Measurements from ENCODE around the gene POR. TPM values are rescaled to one million over a fixed set of nuclear protein-coding genes. Genes with fewer than 3 reads are reported as not detected.
A peak's percentile ranks its signal among the peaks of the same experiment; 100 is the strongest.

POR gene
- total RNA-seq, 1 experiment from 2014 or later: 99.3 TPM

GRCh38 chr7:75945297-75946168 is 30.6 kb downstream of the POR start:
- Histone ChIP-seq H3K36me3 (ENCODE audit: insufficient read depth, low read length, poor library complexity, severe bottlenecking) (no peaks in the 10 kb centered on the region), H3K27me3 (replicated peaks; ENCODE audit: insufficient read depth, low read depth, low read length, poor library complexity) (no peaks in the 10 kb centered on the region), H3K27ac (ENCODE audit: low read depth, low read length, poor library complexity, severe bottlenecking) (peak overlapping the region; percentile 23), H3K4me1 (ENCODE audit: insufficient read depth, low read length, poor library complexity, severe bottlenecking) (no peaks in the 10 kb centered on the region), H3K4me3 (ENCODE audit: low read depth, low read length, poor library complexity, severe bottlenecking) (no peak overlapping the region), H3K9me3 (ENCODE audit: low read depth, low read length, poor library complexity, severe bottlenecking) (no peaks in the 10 kb centered on the region)
- no peak for DNase-seq (ENCODE audit: low spot score)
- CTCF ChIA-PET: no interaction called here
- POLR2A ChIA-PET (ENCODE audit: low non-redundant PET): no interaction called here
- intact Hi-C loops (cut with micrococcal nuclease; ENCODE audit: unreplicated experiment): no loop called here
- TF ChIP-seq EZH2 (IDR thresholded peaks at IDR 0.05; ENCODE audit: borderline replicate concordance, low read depth, low read length, poor library complexity, severe bottlenecking) (no peak), CTCF (conservative IDR thresholded peaks at IDR 0.05; ENCODE audit: low read depth, low read length) (no peak)
- no TSS peak for BruUV-seq (replicated peaks)

GRCh38 chr7:75946207-75946855 is 31.4 kb downstream of the POR start:
- no peaks in the 10 kb centered on the region for H3K9me3 ChIP-seq (ENCODE audit: low read depth, low read length, poor library complexity, severe bottlenecking)
- ChIA-PET CTCF (no interaction called here), POLR2A (ENCODE audit: low non-redundant PET) (no interaction called here)
- H3K4me3 ChIP-seq (ENCODE audit: low read depth, low read length, poor library complexity, severe bottlenecking): no peak overlapping the region
- H3K36me3 ChIP-seq (ENCODE audit: insufficient read depth, low read length, poor library complexity, severe bottlenecking): no peaks in the 10 kb centered on the region
- H3K27ac ChIP-seq (ENCODE audit: low read depth, low read length, poor library complexity, severe bottlenecking): no peak overlapping the region
- DNase-seq (ENCODE audit: low spot score): no peak
- H3K27me3 ChIP-seq (replicated peaks; ENCODE audit: insufficient read depth, low read depth, low read length, poor library complexity): no peaks in the 10 kb centered on the region
- intact Hi-C loops (cut with micrococcal nuclease; ENCODE audit: unreplicated experiment): no loop called here
- no TSS peak for BruUV-seq (replicated peaks)
- no peaks in the 10 kb centered on the region for H3K4me1 ChIP-seq (ENCODE audit: insufficient read depth, low read length, poor library complexity, severe bottlenecking)
- TF ChIP-seq CTCF (conservative IDR thresholded peaks at IDR 0.05; ENCODE audit: low read depth, low read length) (no peak), EZH2 (IDR thresholded peaks at IDR 0.05; ENCODE audit: borderline replicate concordance, low read depth, low read length, poor library complexity, severe bottlenecking) (no peak)

GRCh38 chr7:75948179-75948578 is 33.2 kb downstream of the POR start:
- no TSS peak for BruUV-seq (replicated peaks)
- DNase-seq (ENCODE audit: low spot score): no peak
- intact Hi-C loops (cut with micrococcal nuclease; ENCODE audit: unreplicated experiment): no loop called here
- Histone ChIP-seq H3K4me3 (ENCODE audit: low read depth, low read length, poor library complexity, severe bottlenecking) (no peak overlapping the region), H3K9me3 (ENCODE audit: low read depth, low read length, poor library complexity, severe bottlenecking) (no peaks in the 10 kb centered on the region), H3K27ac (ENCODE audit: low read depth, low read length, poor library complexity, severe bottlenecking) (no peak overlapping the region), H3K36me3 (ENCODE audit: insufficient read depth, low read length, poor library complexity, severe bottlenecking) (no peaks in the 10 kb centered on the region), H3K27me3 (replicated peaks; ENCODE audit: insufficient read depth, low read depth, low read length, poor library complexity) (no peaks in the 10 kb centered on the region), H3K4me1 (ENCODE audit: insufficient read depth, low read length, poor library complexity, severe bottlenecking) (no peaks in the 10 kb centered on the region)
- ChIA-PET POLR2A (ENCODE audit: low non-redundant PET) (interaction anchor here (0.6 kb wide), 1 partner anchor 401 kb away, joined by 4 read pairs; no protein-coding TSS in a partner anchor), CTCF (no interaction called here)
- TF ChIP-seq EZH2 (IDR thresholded peaks at IDR 0.05; ENCODE audit: borderline replicate concordance, low read depth, low read length, poor library complexity, severe bottlenecking) (no peak), CTCF (conservative IDR thresholded peaks at IDR 0.05; ENCODE audit: low read depth, low read length) (no peak)

Measured in A673 (cell line).